GM23338 (cell line): ENCODE measurements around the gene FCHSD1. TPM values are rescaled to one million over a fixed set of nuclear protein-coding genes. Genes with fewer than 3 reads are reported as not detected.

Experiments
- ATAC-seq: fragments of 200-7000 bp; cut with Tn5 transposase; 3 replicates; pipeline ENCODE4 v1.9.1; 2020
- DNase-seq: peaks from one replicate; pipeline ENCODE4 v3.0.0-alpha.2; 2015; ENCODE audit warnings: low spot score
- H2AFZ ChIP-seq: fragments of 200-600 bp; sonication (generic); 2 replicates; pipeline ENCODE4 v1.8.0; 2016; ENCODE audit warnings: antibody characterized with exemption, mild to moderate bottlenecking, moderate library complexity
- H3F3A ChIP-seq: fragments of 200-600 bp; sonication (generic); replicated peaks from 2 replicates; pipeline ENCODE4 v1.8.0; 2017; ENCODE audit warnings: antibody characterized with exemption, mixed run types, low read depth
- H3K27ac ChIP-seq: fragments of 200-600 bp; sonication (generic); 2 replicates; pipeline ENCODE4 v1.6.1; 2016; ENCODE audit warnings: low read depth
- H3K27me3 ChIP-seq: fragments of 200-600 bp; sonication (generic); 2 replicates; pipeline ENCODE4 v1.8.0; 2016; ENCODE audit warnings: mild to moderate bottlenecking, mixed run types, moderate library complexity; ENCODE audit not compliant: insufficient read depth
- H3K36me3 ChIP-seq: fragments of 200-600 bp; sonication (generic); 2 replicates; pipeline ENCODE4 v1.8.0; 2016; ENCODE audit warnings: mild to moderate bottlenecking; ENCODE audit not compliant: insufficient read depth
- H3K4me1 ChIP-seq: fragments of 200-600 bp; sonication (generic); 2 replicates; pipeline ENCODE4 v1.8.0; 2016; ENCODE audit warnings: mild to moderate bottlenecking, moderate library complexity; ENCODE audit not compliant: insufficient read depth
- H3K4me2 ChIP-seq: fragments of 200-600 bp; sonication (generic); 2 replicates; pipeline ENCODE4 v1.7.1; 2017; ENCODE audit warnings: mixed run types
- H3K4me3 ChIP-seq: fragments of 200-600 bp; sonication (generic); 2 replicates; pipeline ENCODE4 v1.6.1; 2016; ENCODE audit warnings: mixed run types
- H3K79me2 ChIP-seq: fragments of 200-600 bp; sonication (generic); replicated peaks from 2 replicates; pipeline ENCODE4 v1.8.0; 2017; ENCODE audit warnings: mild to moderate bottlenecking; ENCODE audit not compliant: insufficient read depth
- H3K9me2 ChIP-seq: fragments of 200-600 bp; sonication (generic); 2 replicates; pipeline ENCODE4 v1.8.0; 2017; ENCODE audit not compliant: insufficient read depth
- H4K20me1 ChIP-seq: fragments of 200-600 bp; sonication (generic); replicated peaks from 2 replicates; pipeline ENCODE4 v1.8.0; 2017; ENCODE audit warnings: mild to moderate bottlenecking; ENCODE audit not compliant: insufficient read depth
- H3K27ac Mint-ChIP-seq: 2 replicates; pipeline ENCODE4 v1.8.0; 2020; ENCODE audit warnings: inconsistent platforms, mild to moderate bottlenecking, moderate library complexity, mixed read lengths
- H3K27me3 Mint-ChIP-seq: 3 replicates; pipeline ENCODE4 v1.8.0; 2022; ENCODE audit warnings: low read depth, mild to moderate bottlenecking, moderate library complexity, mixed read lengths, inconsistent platforms; ENCODE audit not compliant: insufficient read depth, poor library complexity
- H3K36me3 Mint-ChIP-seq: 3 replicates; pipeline ENCODE4 v1.8.0; 2021; ENCODE audit warnings: low read depth, mild to moderate bottlenecking, inconsistent platforms, moderate library complexity, mixed read lengths
- H3K4me1 Mint-ChIP-seq: 3 replicates; pipeline ENCODE4 v1.8.0; 2020; ENCODE audit warnings: mild to moderate bottlenecking, inconsistent platforms, mixed read lengths
- H3K4me3 Mint-ChIP-seq: 3 replicates; pipeline ENCODE4 v1.8.0; 2021; ENCODE audit warnings: moderate library complexity, mild to moderate bottlenecking, inconsistent platforms, mixed read lengths
- H3K9me3 Mint-ChIP-seq: 3 replicates; pipeline ENCODE4 v1.8.0; 2020; ENCODE audit warnings: moderate library complexity, mild to moderate bottlenecking, inconsistent platforms, mixed read lengths
- CREB1 ChIP-seq: fragments of 250-450 bp; sonication (Bioruptor Pico); IDR thresholded peaks from 2 replicates; pipeline ENCODE4 v1.5.0; 2020; ENCODE audit warnings: low read depth, mild to moderate bottlenecking, moderate library complexity
- EZH2phosphoT487 ChIP-seq: fragments of 200-600 bp; sonication (generic); IDR thresholded peaks from one replicate; pipeline ENCODE4 v1.8.1; 2018; ENCODE audit warnings: antibody characterized with exemption; ENCODE audit not compliant: unreplicated experiment
- JUNB ChIP-seq: IDR thresholded peaks from one replicate; pipeline ENCODE4 v1.6.1; 2016; ENCODE audit warnings: antibody characterized with exemption; ENCODE audit not compliant: unreplicated experiment
- NANOG ChIP-seq: IDR thresholded peaks from 2 replicates; pipeline ENCODE4 v1.6.1; 2016; ENCODE audit warnings: antibody characterized with exemption, borderline replicate concordance
- REST ChIP-seq: IDR thresholded peaks from one replicate; pipeline ENCODE4 v1.6.1; 2018; ENCODE audit warnings: antibody characterized with exemption; ENCODE audit not compliant: unreplicated experiment
- STAT1 ChIP-seq: IDR thresholded peaks from one replicate; pipeline ENCODE4 v1.6.1; 2016; ENCODE audit warnings: antibody characterized with exemption; ENCODE audit not compliant: unreplicated experiment
- ZNF331 ChIP-seq: fragments of 250-450 bp; sonication (Bioruptor Pico); IDR thresholded peaks from 2 replicates; pipeline ENCODE4 v1.5.0; 2020; ENCODE audit warnings: low read depth, mild to moderate bottlenecking, moderate library complexity
- polyA plus RNA-seq: library from polyadenylated mRNA; unstranded; fragments of >200 nt; fragmentation: Nextera tagmentation; extraction: Ambion mirVana; gene quantifications from 2 replicates; pipeline ENCODE4 v1.2.1, GENCODE V29; 2016
- total RNA-seq: library from RNA; depleted of rRNA; stranded (reverse); fragments of >200 nt; shearing (Covaris generic); gene quantifications from 2 replicates; pipeline ENCODE4 v1.2.3, GENCODE V29; 2014; rRNA removed
- TF ChIP-seq, protein P1 (sequence below), 2 experiments: fragments of 200-600 bp in 1 of 2; sonication (generic) in 1 of 2; conservative IDR thresholded peaks; 2 replicates each; pipeline versions ENCODE4 v1.5.1 to v1.6.1; 2016 to 2017; ENCODE audit warnings: antibody characterized with exemption in 2 of 2, low read depth in 2 of 2, mild to moderate bottlenecking in 2 of 2, moderate library complexity in 1 of 2

FCHSD1 gene
- total and polyA plus RNA-seq, 2 experiments from 2014 or later: 24.7 to 46.6 TPM

- DNase-seq (no peak), ATAC-seq (no peak)
- Histone ChIP-seq H3K4me3 (no peak overlapping the region), H3K4me2 (no peak overlapping the region), H3K9me2 (no peaks in the 10 kb centered on the region), H3K36me3 (peaks cover 10% of the 10 kb centered on the region; the same call in 1 of the 2 replicates), H3F3A (0 out of 2 replicates have a peak, but pooled peaks cover 6% of the 10 kb centered on the region), H3K27ac (no peak overlapping the region), H3K4me1 (no peaks in the 10 kb centered on the region), H3K27me3 (no peaks in the 10 kb centered on the region), H3K79me2 (peaks cover 58% of the 10 kb centered on the region), H2AFZ (no peak overlapping the region), H4K20me1 (peaks cover 18% of the 10 kb centered on the region)
- Mint-ChIP-seq H3K4me3 (no peak overlapping the region), H3K27me3 (no peaks in the 10 kb centered on the region), H3K27ac (no peak overlapping the region), H3K4me1 (no peaks in the 10 kb centered on the region), H3K36me3 (peaks cover 9% of the 10 kb centered on the region; the same call in 2 of the 3 replicates), H3K9me3 (no peaks in the 10 kb centered on the region; the same call in 2 of the 3 replicates)
- no peak for TF ChIP-seq STAT1
- no peak for TF ChIP-seq REST
- TF ChIP-seq, protein P1, sequence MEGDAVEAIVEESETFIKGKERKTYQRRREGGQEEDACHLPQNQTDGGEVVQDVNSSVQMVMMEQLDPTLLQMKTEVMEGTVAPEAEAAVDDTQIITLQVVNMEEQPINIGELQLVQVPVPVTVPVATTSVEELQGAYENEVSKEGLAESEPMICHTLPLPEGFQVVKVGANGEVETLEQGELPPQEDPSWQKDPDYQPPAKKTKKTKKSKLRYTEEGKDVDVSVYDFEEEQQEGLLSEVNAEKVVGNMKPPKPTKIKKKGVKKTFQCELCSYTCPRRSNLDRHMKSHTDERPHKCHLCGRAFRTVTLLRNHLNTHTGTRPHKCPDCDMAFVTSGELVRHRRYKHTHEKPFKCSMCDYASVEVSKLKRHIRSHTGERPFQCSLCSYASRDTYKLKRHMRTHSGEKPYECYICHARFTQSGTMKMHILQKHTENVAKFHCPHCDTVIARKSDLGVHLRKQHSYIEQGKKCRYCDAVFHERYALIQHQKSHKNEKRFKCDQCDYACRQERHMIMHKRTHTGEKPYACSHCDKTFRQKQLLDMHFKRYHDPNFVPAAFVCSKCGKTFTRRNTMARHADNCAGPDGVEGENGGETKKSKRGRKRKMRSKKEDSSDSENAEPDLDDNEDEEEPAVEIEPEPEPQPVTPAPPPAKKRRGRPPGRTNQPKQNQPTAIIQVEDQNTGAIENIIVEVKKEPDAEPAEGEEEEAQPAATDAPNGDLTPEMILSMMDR (conservative IDR thresholded peaks at IDR 0.05; ENCODE audit: low read depth in 2 of 2): no peak
- TF ChIP-seq EZH2phosphoT487: no peak
- TF ChIP-seq ZNF331 (CRISPR knock-in tag): no peak
- TF ChIP-seq NANOG: no peak
- TF ChIP-seq CREB1: no peak
- no peak for TF ChIP-seq JUNB
Observed at GRCh38 chr5:141590127-141590526, 61.1 kb downstream of the FCHSD1 start.

Other genes starting within 250 kb of the FCHSD1 start
- 5.5 and 7.8 TPM in 2 replicates for gene PCDHGA9, start 248.6 kb downstream of the FCHSD1 start, total RNA-seq
- gene PCDHGA9, start 248.6 kb downstream of the FCHSD1 start, polyA plus RNA-seq: 0.50 and 0.54 TPM in 2 replicates
- gene PCDHGB6, start 243.4 kb downstream of the FCHSD1 start, total RNA-seq: 7.1 and 8.1 TPM in 2 replicates
- gene PCDHGB6, start 243.4 kb downstream of the FCHSD1 start, polyA plus RNA-seq: 1.6 and 2.8 TPM in 2 replicates
- 3.4 and 6.5 TPM in 2 replicates for gene PCDHGA10, start 238.4 kb downstream of the FCHSD1 start, total RNA-seq
- gene PCDHGA10, start 238.4 kb downstream of the FCHSD1 start, polyA plus RNA-seq: 1.6 and 2.1 TPM in 2 replicates
- 5.8 and 11.7 TPM in 2 replicates for gene PCDHGB7, start 233.7 kb downstream of the FCHSD1 start, total RNA-seq
- 0.94 and 1.4 TPM in 2 replicates for gene PCDHGB7, start 233.7 kb downstream of the FCHSD1 start, polyA plus RNA-seq
- 8.9 and 10.7 TPM in 2 replicates for gene PCDHGA11, start 230.4 kb downstream of the FCHSD1 start, total RNA-seq
- 2.3 and 3.0 TPM in 2 replicates for gene PCDHGA11, start 230.4 kb downstream of the FCHSD1 start, polyA plus RNA-seq
- gene PCDHGA12, start 220.9 kb downstream of the FCHSD1 start, total RNA-seq: 3.3 and 3.5 TPM in 2 replicates
- gene PCDHGA12, start 220.9 kb downstream of the FCHSD1 start, polyA plus RNA-seq: 0.68 TPM in 2 replicates
- 12.9 and 13.3 TPM in 2 replicates for gene PCDHGC3, start 175.5 kb downstream of the FCHSD1 start, total RNA-seq
- 13.8 and 14.4 TPM in 2 replicates for gene PCDHGC3, start 175.5 kb downstream of the FCHSD1 start, polyA plus RNA-seq
- gene PCDHGC4, start 166.4 kb downstream of the FCHSD1 start, total RNA-seq: 2.3 and 3.0 TPM in 2 replicates
- 0.31 TPM in 1 of 2 replicates, not detected in the other for gene PCDHGC4, start 166.4 kb downstream of the FCHSD1 start, polyA plus RNA-seq
- 0.54 and 1.5 TPM in 2 replicates for gene PCDHGC5, start 162.3 kb downstream of the FCHSD1 start, total RNA-seq
- 0.16 TPM in 1 of 2 replicates, not detected in the other for gene PCDHGC5, start 162.3 kb downstream of the FCHSD1 start, polyA plus RNA-seq
- 97.0 and 104 TPM in 2 replicates for gene DIAPH1, start 32.4 kb downstream of the FCHSD1 start, total RNA-seq
- gene DIAPH1, start 32.4 kb downstream of the FCHSD1 start, polyA plus RNA-seq: 42.9 and 43.5 TPM in 2 replicates
- 74.6 and 90.0 TPM in 2 replicates for gene HDAC3, start 14.6 kb downstream of the FCHSD1 start, total RNA-seq
- gene HDAC3, start 14.6 kb downstream of the FCHSD1 start, polyA plus RNA-seq: 59.2 and 59.3 TPM in 2 replicates
- 30.6 and 34.6 TPM in 2 replicates for gene RELL2, start 14.4 kb downstream of the FCHSD1 start, total RNA-seq
- gene RELL2, start 14.4 kb downstream of the FCHSD1 start, polyA plus RNA-seq: 18.6 and 20.4 TPM in 2 replicates
- 32.8 and 33.2 TPM in 2 replicates for gene ARAP3, start 30.8 kb upstream of the FCHSD1 start, total RNA-seq
- 18.4 and 21.5 TPM in 2 replicates for gene ARAP3, start 30.8 kb upstream of the FCHSD1 start, polyA plus RNA-seq
- 155 and 183 TPM in 2 replicates for gene PCDH1, start 227.0 kb upstream of the FCHSD1 start, total RNA-seq
- 26.2 and 27.8 TPM in 2 replicates for gene PCDH1, start 227.0 kb upstream of the FCHSD1 start, polyA plus RNA-seq